Neural cell (in vitro differentiated cells): ENCODE measurements around the gene FBP1. TPM values are rescaled to one million over a fixed set of nuclear protein-coding genes. Genes with fewer than 3 reads are reported as not detected.

Experiments
- H2AFZ ChIP-seq: fragments of 200-600, 300-800 bp; sonication (generic), shearing (Covaris generic); 2 replicates; pipeline ENCODE4 v1.6.0; 2014; ENCODE audit warnings: low read depth, mild to moderate bottlenecking, antibody characterized with exemption, low read length, moderate library complexity
- H3F3A ChIP-seq: fragments of 200-600 bp; shearing (Covaris generic); 2 replicates; pipeline ENCODE4 v1.6.1; 2016; ENCODE audit warnings: mild to moderate bottlenecking, moderate library complexity, mixed read lengths, antibody characterized with exemption, low read length; ENCODE audit not compliant: insufficient read depth, poor library complexity, severe bottlenecking
- H3K27ac ChIP-seq: fragments of 200-600, 300-800 bp; sonication (generic), shearing (Covaris generic); 2 replicates; pipeline ENCODE4 v1.5.1; 2014; ENCODE audit warnings: mild to moderate bottlenecking, low read length, moderate library complexity
- H3K27me3 ChIP-seq: fragments of 300-800, 200-600 bp; sonication (generic), shearing (Covaris generic); 2 replicates; pipeline ENCODE4 v1.6.0; 2014; ENCODE audit warnings: mild to moderate bottlenecking, low read depth, low read length, moderate library complexity; ENCODE audit not compliant: insufficient read depth
- H3K36me3 ChIP-seq: fragments of 300-800, 200-600 bp; sonication (generic), shearing (Covaris generic); 2 replicates; pipeline ENCODE4 v1.5.1; 2014; ENCODE audit warnings: mild to moderate bottlenecking, antibody characterized with exemption, low read length, moderate library complexity; ENCODE audit not compliant: insufficient read depth
- H3K4me2 ChIP-seq: fragments of 300-800, 200-600 bp; sonication (generic), shearing (Covaris generic); 2 replicates; pipeline ENCODE4 v1.6.0; 2014; ENCODE audit warnings: mild to moderate bottlenecking, low read length
- H3K4me3 ChIP-seq: fragments of 300-800, 200-600 bp; sonication (generic), shearing (Covaris generic); 2 replicates; pipeline ENCODE4 v1.5.1; 2014; ENCODE audit warnings: mild to moderate bottlenecking, low read length, moderate library complexity
- H3K79me2 ChIP-seq: fragments of 200-600 bp; shearing (Covaris generic); replicated peaks from 2 replicates; pipeline ENCODE4 v1.6.0; 2014; ENCODE audit warnings: mild to moderate bottlenecking, low read length, moderate library complexity; ENCODE audit not compliant: insufficient read depth
- H3K9ac ChIP-seq: fragments of 300-800, 200-600 bp; sonication (generic), shearing (Covaris generic); 2 replicates; pipeline ENCODE4 v1.6.1; 2016; ENCODE audit warnings: mild to moderate bottlenecking, low read length, mixed read lengths
- H3K9me2 ChIP-seq: fragments of 200-600 bp; shearing (Covaris generic); 2 replicates; pipeline ENCODE4 v1.6.1; 2016; ENCODE audit warnings: mild to moderate bottlenecking, low read length, mixed read lengths; ENCODE audit not compliant: insufficient read depth
- H3K9me3 ChIP-seq: fragments of 200-600, 300-800 bp; sonication (generic), shearing (Covaris generic); 2 replicates; pipeline ENCODE4 v1.6.1; 2016; ENCODE audit warnings: mild to moderate bottlenecking, mixed run types, low read length, moderate library complexity, mixed read lengths
- H4K20me1 ChIP-seq: fragments of 200-600 bp; shearing (Covaris generic); 2 replicates; pipeline ENCODE4 v1.6.1; 2016; ENCODE audit warnings: mild to moderate bottlenecking, mixed run types; ENCODE audit not compliant: insufficient read depth
- CTCF ChIP-seq: fragments of 450-650 bp; IDR thresholded peaks from 2 replicates; pipeline ENCODE4 v1.5.1; 2014; ENCODE audit warnings: antibody characterized with exemption, mild to moderate bottlenecking, moderate library complexity; ENCODE audit not compliant: poor library complexity, severe bottlenecking
- EP300 ChIP-seq: fragments of 450-650 bp; conservative IDR thresholded peaks from 2 replicates; pipeline ENCODE4 v1.6.1; 2014; ENCODE audit warnings: antibody characterized with exemption, mild to moderate bottlenecking, moderate library complexity; ENCODE audit not compliant: poor library complexity, severe bottlenecking
- EZH2 ChIP-seq: fragments of 200-600, 300-800 bp; shearing (Covaris generic), sonication (generic); IDR thresholded peaks from 2 replicates; pipeline ENCODE4 v1.6.1; 2014; ENCODE audit warnings: antibody characterized with exemption, low read length, borderline replicate concordance, mild to moderate bottlenecking; ENCODE audit not compliant: insufficient read depth, poor library complexity, severe bottlenecking
- MXI1 ChIP-seq: fragments of 450-650 bp; conservative IDR thresholded peaks from 2 replicates; pipeline ENCODE4 v1.6.1; 2014; ENCODE audit warnings: antibody characterized with exemption, mild to moderate bottlenecking; ENCODE audit not compliant: poor library complexity, severe bottlenecking
- POLR2AphosphoS5 ChIP-seq: IDR thresholded peaks from 2 replicates; pipeline ENCODE4 v1.6.1; 2012
- RAD21 ChIP-seq: fragments of 450-650 bp; conservative IDR thresholded peaks from 2 replicates; pipeline ENCODE4 v1.6.1; 2014; ENCODE audit warnings: antibody characterized with exemption, mild to moderate bottlenecking, moderate library complexity
- REST ChIP-seq: IDR thresholded peaks from 2 replicates; pipeline ENCODE4 v1.6.1; 2012; ENCODE audit warnings: borderline replicate concordance
- SMC3 ChIP-seq: fragments of 450-650 bp; conservative IDR thresholded peaks from 2 replicates; pipeline ENCODE4 v1.6.1; 2014; ENCODE audit warnings: antibody characterized with exemption, mild to moderate bottlenecking, moderate library complexity; ENCODE audit not compliant: poor library complexity
- TAF1 ChIP-seq: IDR thresholded peaks from 2 replicates; pipeline ENCODE4 v1.6.1; 2012; ENCODE audit warnings: low read depth
- polyA plus RNA-seq: library from polyadenylated mRNA; depleted of rRNA; stranded (reverse); fragments of >200 nt; gene quantifications from 2 replicates; pipeline ENCODE4 v1.2.3, GENCODE V29; 2014

Gene FBP1
- polyA plus RNA-seq, 1 donor from 2014 or later = not detected

GRCh38 chr9:94630833-94631232 is 8.5 kb downstream of the FBP1 start:
- Histone ChIP-seq H3K4me3 (no peak overlapping the region), H2AFZ (no peak overlapping the region), H3K79me2 (no peaks in the 10 kb centered on the region), H3K9me3 (no peaks in the 10 kb centered on the region), H3F3A (no peaks in the 10 kb centered on the region), H3K36me3 (no peaks in the 10 kb centered on the region), H3K27ac (no peak overlapping the region), H3K9me2 (no peaks in the 10 kb centered on the region), H4K20me1 (no peaks in the 10 kb centered on the region), H3K27me3 (no peaks in the 10 kb centered on the region), H3K4me2 (no peak overlapping the region), H3K9ac (no peak overlapping the region)
- no peak for TF ChIP-seq CTCF
- TF ChIP-seq EP300 = no peak
- no peak for TF ChIP-seq REST
- TF ChIP-seq MXI1 = no peak
- TF ChIP-seq SMC3 = no peak
- TF ChIP-seq POLR2AphosphoS5 = no peak
- no peak for TF ChIP-seq TAF1
- TF ChIP-seq RAD21 = no peak

GRCh38 chr9:94630281-94630680 is 9.0 kb downstream of the FBP1 start:
- Histone ChIP-seq H2AFZ (no peak overlapping the region), H3K36me3 (no peaks in the 10 kb centered on the region), H3K9me3 (no peaks in the 10 kb centered on the region), H3F3A (no peaks in the 10 kb centered on the region), H3K9me2 (no peaks in the 10 kb centered on the region), H3K27ac (no peak overlapping the region), H3K4me3 (no peak overlapping the region), H3K9ac (no peak overlapping the region), H3K27me3 (no peaks in the 10 kb centered on the region), H3K79me2 (no peaks in the 10 kb centered on the region), H4K20me1 (no peaks in the 10 kb centered on the region), H3K4me2 (no peak overlapping the region)
- no peak for TF ChIP-seq SMC3
- no peak for TF ChIP-seq EP300
- TF ChIP-seq EZH2 = no peak
- no peak for TF ChIP-seq RAD21
- TF ChIP-seq POLR2AphosphoS5 = no peak
- no peak for TF ChIP-seq REST
- TF ChIP-seq TAF1 = no peak
- TF ChIP-seq CTCF = no peak
- TF ChIP-seq MXI1 = no peak
